H9 (cell line): ENCODE results near the gene CD300A. TPM values are rescaled to one million over a fixed set of nuclear protein-coding genes. Genes with fewer than 3 reads are reported as not detected.

ENCODE experiments used
- DNase-seq: peaks from one replicate; pipeline ENCODE4 v3.0.0-alpha.2; 2017
- H2AFZ ChIP-seq: one replicate; pipeline ENCODE4 v1.6.1; 2013; ENCODE audit warnings: mild to moderate bottlenecking, low read length, control low read depth, moderate library complexity
- H2AK5ac ChIP-seq: 2 replicates; pipeline ENCODE4 v1.6.1; 2013; ENCODE audit warnings: low read length, control low read depth, mixed read lengths; ENCODE audit not compliant: insufficient read length
- H2BK120ac ChIP-seq: one replicate; pipeline ENCODE4 v1.6.1; 2013; ENCODE audit warnings: low read depth, mild to moderate bottlenecking, low read length, control low read depth, inconsistent platforms; ENCODE audit not compliant: poor library complexity, severe bottlenecking
- H2BK12ac ChIP-seq: 2 replicates; pipeline ENCODE4 v1.6.1; 2013; ENCODE audit warnings: low read length, control low read depth, mixed read lengths, low read depth; ENCODE audit not compliant: insufficient read length
- H2BK15ac ChIP-seq: 2 replicates; pipeline ENCODE4 v1.6.1; 2013; ENCODE audit warnings: low read depth, low read length, control low read depth
- H2BK20ac ChIP-seq: one replicate; pipeline ENCODE4 v1.6.1; 2013; ENCODE audit warnings: low read depth, mild to moderate bottlenecking, low read length, control low read depth, inconsistent platforms; ENCODE audit not compliant: poor library complexity, severe bottlenecking
- H2BK5ac ChIP-seq: 2 replicates; pipeline ENCODE4 v1.6.1; 2013; ENCODE audit warnings: low read length, control low read depth, mixed read lengths; ENCODE audit not compliant: insufficient read length
- H3K14ac ChIP-seq: 2 replicates; pipeline ENCODE4 v1.6.1; 2013; ENCODE audit warnings: low read length, control low read depth; ENCODE audit not compliant: insufficient read depth
- H3K18ac ChIP-seq: 2 replicates; pipeline ENCODE4 v1.6.1; 2013; ENCODE audit warnings: low read depth, mild to moderate bottlenecking, mixed read lengths, low read length, control low read depth; ENCODE audit not compliant: insufficient read length
- H3K23ac ChIP-seq: 2 replicates; pipeline ENCODE4 v1.6.1; 2013; ENCODE audit warnings: low read length, control low read depth, mixed read lengths, low read depth; ENCODE audit not compliant: insufficient read length
- H3K23me2 ChIP-seq: 2 replicates; pipeline ENCODE4 v1.6.1; 2013; ENCODE audit warnings: low read depth, mild to moderate bottlenecking, mixed read lengths, low read length, control low read depth; ENCODE audit not compliant: insufficient read length, poor library complexity, severe bottlenecking
- H3K27ac ChIP-seq: 2 replicates; pipeline ENCODE4 v1.5.1; 2013; ENCODE audit warnings: low read length, control low read depth, mixed read lengths, low read depth; ENCODE audit not compliant: insufficient read length
- H3K27me3 ChIP-seq: 2 replicates; pipeline ENCODE4 v1.6.1; 2013; ENCODE audit warnings: low read length, control low read depth, inconsistent platforms; ENCODE audit not compliant: insufficient read depth
- H3K4ac ChIP-seq: 2 replicates; pipeline ENCODE4 v1.6.1; 2013; ENCODE audit warnings: low read depth, mild to moderate bottlenecking, control low read depth, inconsistent platforms, low read length, moderate library complexity
- H3K4me1 ChIP-seq: 2 replicates; pipeline ENCODE4 v1.6.1; 2013; ENCODE audit warnings: low read length, control low read depth, inconsistent platforms; ENCODE audit not compliant: insufficient read depth
- H3K4me2 ChIP-seq: 2 replicates; pipeline ENCODE4 v1.6.1; 2013; ENCODE audit warnings: low read length, control low read depth, mixed read lengths; ENCODE audit not compliant: insufficient read length, insufficient read depth
- H3K56ac ChIP-seq: 2 replicates; pipeline ENCODE4 v1.6.1; 2013; ENCODE audit warnings: low read depth, mild to moderate bottlenecking, mixed read lengths, low read length, control low read depth; ENCODE audit not compliant: insufficient read length
- H3K79me1 ChIP-seq: 2 replicates; pipeline ENCODE4 v1.6.1; 2013; ENCODE audit warnings: low read depth, mild to moderate bottlenecking, moderate library complexity, low read length, control low read depth, inconsistent platforms; ENCODE audit not compliant: insufficient read depth, poor library complexity, severe bottlenecking
- H3K79me2 ChIP-seq: 2 replicates; pipeline ENCODE4 v1.6.1; 2013; ENCODE audit warnings: low read length, control low read depth, inconsistent platforms; ENCODE audit not compliant: insufficient read depth
- H3K9ac ChIP-seq: 2 replicates; pipeline ENCODE4 v1.6.1; 2013; ENCODE audit warnings: low read length, control low read depth, mixed read lengths; ENCODE audit not compliant: insufficient read length; ENCODE audit errors: extremely low read depth
- H3K9me3 ChIP-seq: one replicate; pipeline ENCODE4 v1.6.1; 2013; ENCODE audit warnings: low read depth, low read length, inconsistent platforms; ENCODE audit not compliant: control insufficient read depth
- H3T11ph ChIP-seq: one replicate; pipeline ENCODE4 v1.6.1; 2013; ENCODE audit warnings: mild to moderate bottlenecking, low read length, control low read depth, inconsistent platforms
- H4K20me1 ChIP-seq: one replicate; pipeline ENCODE4 v1.6.1; 2013; ENCODE audit not compliant: control insufficient read depth, insufficient read length, insufficient read depth
- H4K5ac ChIP-seq: 2 replicates; pipeline ENCODE4 v1.6.1; 2013; ENCODE audit warnings: low read depth, mild to moderate bottlenecking, mixed read lengths, low read length, control low read depth; ENCODE audit not compliant: insufficient read length
- H4K8ac ChIP-seq: replicated peaks from 2 replicates; pipeline ENCODE4 v1.6.1; 2013; ENCODE audit warnings: low read length, control low read depth, mixed read lengths, low read depth; ENCODE audit not compliant: insufficient read length
- H4K91ac ChIP-seq: 2 replicates; pipeline ENCODE4 v1.6.1; 2013; ENCODE audit warnings: low read depth, mild to moderate bottlenecking, moderate library complexity, mixed read lengths, low read length, control low read depth; ENCODE audit not compliant: insufficient read length
- H3K27ac Mint-ChIP-seq, 3 experiments: 2 replicates in 2 of 3; 3 replicates in 1 of 3; pipeline ENCODE4 v1.8.0; 2020 to 2021; ENCODE audit warnings: mixed read lengths in 3 of 3, mild to moderate bottlenecking in 1 of 3, moderate library complexity in 1 of 3
- H3K27me3 Mint-ChIP-seq: 2 replicates; pipeline ENCODE4 v1.8.0; 2021; ENCODE audit warnings: low read depth, mild to moderate bottlenecking, moderate library complexity, mixed read lengths
- H3K36me3 Mint-ChIP-seq, 3 experiments: 2 replicates in 2 of 3; 3 replicates in 1 of 3; pipeline ENCODE4 v1.8.0; 2020 to 2021; ENCODE audit warnings: low read depth in 3 of 3, mixed read lengths in 3 of 3; ENCODE audit not compliant: insufficient read depth in 1 of 3
- H3K4me1 Mint-ChIP-seq, 2 experiments: 2 replicates each; pipeline ENCODE4 v1.8.0; 2020; ENCODE audit warnings: mixed read lengths in 2 of 2
- H3K4me3 Mint-ChIP-seq, 2 experiments: 2 replicates in 1 of 2; 3 replicates in 1 of 2; pipeline ENCODE4 v1.8.0; 2020 to 2021; ENCODE audit warnings: mild to moderate bottlenecking in 2 of 2, mixed read lengths in 2 of 2, moderate library complexity in 1 of 2
- H3K9me3 Mint-ChIP-seq, 2 experiments: 2 replicates in 1 of 2; 3 replicates in 1 of 2; pipeline ENCODE4 v1.8.0; 2020; ENCODE audit warnings: mild to moderate bottlenecking in 2 of 2, mixed read lengths in 2 of 2, moderate library complexity in 1 of 2
- CTCF ChIP-seq: fragments of 200-600 bp; sonication (generic); conservative IDR thresholded peaks from 3 replicates; pipeline ENCODE4 v1.8.0; 2021; ENCODE audit warnings: antibody characterized with exemption, mild to moderate bottlenecking
- WGBS: extraction: QIAGEN DNeasy Blood & Tissue Kit; methylation state at CpG from one replicate; pipeline ENCODE4 v1.1.7; 2013; ENCODE audit warnings: missing lambda C conversion rate, low lambda C conversion rate, mixed read lengths; ENCODE audit not compliant: insufficient read length; ENCODE audit errors: extremely low coverage; 5-methylcytosine and 5-hydroxymethylcytosine counted together
- total RNA-seq: library from RNA; stranded (reverse); gene quantifications from 2 replicates; pipeline ENCODE4 v1.2.1, GENCODE V29; 2021

The CD300A gene
- total RNA-seq, 1 experiment from 2014 or later = not detected

GRCh38 chr17:74460241-74460640 is 6.2 kb upstream of the CD300A start:
- H4K20me1 ChIP-seq = no peaks in the 10 kb centered on the region
- Mint-ChIP-seq H3K4me1 (peaks cover 12 to 16% of the 10 kb centered on the region in 2 experiments), H3K9me3 (no peaks in the 10 kb centered on the region), H3K4me3 (no peak overlapping the region), H3K27me3 (peaks cover 33% of the 10 kb centered on the region), H3K27ac (no peak overlapping the region; a peak in 1 of 7 replicates), H3K36me3 (no peaks in the 10 kb centered on the region; a peak in 1 of 7 replicates)
- no peak overlapping the region for H2BK20ac ChIP-seq
- H2BK15ac ChIP-seq = no peak overlapping the region
- DNase-seq = no peak
- no peak overlapping the region for H2BK120ac ChIP-seq
- H4K5ac ChIP-seq = no peak overlapping the region
- H4K91ac ChIP-seq = no peak overlapping the region
- no peak overlapping the region for H2AK5ac ChIP-seq
- H3K79me2 ChIP-seq = no peaks in the 10 kb centered on the region
- TF ChIP-seq CTCF = no peak
- H2AFZ ChIP-seq = no peak overlapping the region
- H3K18ac ChIP-seq = no peak overlapping the region
- no peaks in the 10 kb centered on the region for H3K9me3 ChIP-seq
- no peaks in the 10 kb centered on the region for H3K4me1 ChIP-seq
- H3K27ac ChIP-seq = no peak overlapping the region
- H3T11ph ChIP-seq = no peak overlapping the region
- no peak overlapping the region for H3K56ac ChIP-seq
- H3K23ac ChIP-seq = no peak overlapping the region
- no peak overlapping the region for H3K4me2 ChIP-seq
- H3K9ac ChIP-seq = no peak overlapping the region
- no peak overlapping the region for H4K8ac ChIP-seq
- H3K79me1 ChIP-seq = no peaks in the 10 kb centered on the region
- no peak overlapping the region for H3K14ac ChIP-seq
- no peak overlapping the region for H3K4ac ChIP-seq
- H3K27me3 ChIP-seq = no peaks in the 10 kb centered on the region
- no peak overlapping the region for H2BK5ac ChIP-seq
- H3K23me2 ChIP-seq = no peaks in the 10 kb centered on the region
- no peak overlapping the region for H2BK12ac ChIP-seq
- no CpG with 5 or more reads among the region's 2 CpGs for WGBS
